Activated naive CD4-positive, alpha-beta T cell treated with anti-CD3 and anti-CD28 coated beads, Interleukin-2, amount 50 U/mL, for 72 hours (primary cell): ENCODE measurements around the gene PLAU. TPM values are rescaled to one million over a fixed set of nuclear protein-coding genes. Genes with fewer than 3 reads are reported as not detected.
"Not testable (repeated sequence)": the region's sequence is repeated elsewhere in the genome, so short reads cannot be mapped to it uniquely, and the experiment has no call there.

Experiments
- ATAC-seq, 2 donors: fragments of 150-1000 bp; cut with Tn5 transposase; 2 replicates each; pipeline ENCODE4 v1.10.0; 2021; ENCODE audit warnings: mild to moderate bottlenecking in 2 of 2, moderate library complexity in 2 of 2
- DNase-seq, 2 donors: peaks; one replicate each; pipeline ENCODE4 v3.0.0; 2021 to 2022; ENCODE audit warnings: low spot score in 2 of 2
- H3K27ac Mint-ChIP-seq, 2 donors: one replicate each; pipeline ENCODE4 v1.8.0; 2022; ENCODE audit warnings: mild to moderate bottlenecking in 2 of 2, mixed read lengths in 2 of 2
- H3K36me3 Mint-ChIP-seq, 2 donors: one replicate each; pipeline ENCODE4 v1.8.0; 2022; ENCODE audit warnings: mixed read lengths in 2 of 2
- H3K9me3 Mint-ChIP-seq, 2 donors: one replicate each; pipeline ENCODE4 v1.8.0; 2022; ENCODE audit warnings: mixed read lengths in 2 of 2
- total RNA-seq, 2 donors: library from RNA; stranded (reverse); gene quantifications; one replicate each; pipeline ENCODE4 v1.2.3, GENCODE V29; 2022

The PLAU gene
- total RNA-seq, 2 donors from 2014 or later, result 0.14 to 0.39 TPM

DNA sequence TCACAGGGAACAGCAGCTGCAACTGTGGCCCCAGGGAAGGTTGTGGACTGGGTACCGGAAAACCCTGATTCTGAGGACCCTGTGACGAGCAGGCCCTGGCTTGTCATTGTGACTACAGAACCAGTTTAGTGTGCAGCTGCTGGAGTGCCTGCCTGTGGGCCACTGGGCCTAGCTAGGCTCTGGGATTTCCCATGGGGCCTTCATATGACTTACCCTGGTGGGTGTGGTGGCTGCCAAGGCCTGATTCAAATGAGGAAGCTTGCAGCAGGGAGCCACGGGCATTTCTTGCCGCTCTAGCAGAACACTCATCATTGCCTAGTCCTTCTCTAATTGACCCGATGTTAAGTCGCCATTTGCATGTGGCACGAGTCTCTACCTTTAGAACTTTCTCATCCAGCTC, 21.9 kb upstream of the PLAU start:
- no peaks in the 10 kb centered on the region for H3K36me3 Mint-ChIP-seq
- H3K9me3 Mint-ChIP-seq, result no peaks in the 10 kb centered on the region
- ATAC-seq, result peak; percentile 60 to 77
- DNase-seq, result no peak
- H3K27ac Mint-ChIP-seq, result no peak overlapping the region

DNA sequence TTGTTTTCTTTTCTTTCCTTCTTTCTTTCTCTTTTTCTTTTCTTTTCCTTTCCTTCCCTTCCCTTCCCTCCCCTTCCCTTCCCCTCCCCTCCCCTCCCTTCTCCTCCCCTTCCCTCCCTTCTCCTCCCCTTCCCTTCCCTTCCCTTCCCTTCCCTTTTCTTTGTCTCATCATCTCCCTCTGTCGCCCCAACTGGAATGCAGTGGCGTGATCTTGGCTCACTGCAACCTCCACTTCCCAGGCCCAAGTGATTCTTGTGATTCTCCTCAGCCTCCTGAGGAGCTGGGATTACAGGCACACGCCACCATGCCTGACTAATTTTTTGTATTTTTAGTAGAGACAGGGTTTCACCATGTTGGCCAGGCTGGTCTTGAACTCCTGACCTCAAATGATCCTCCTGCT, 21.5 kb upstream of the PLAU start:
- not testable (repeated sequence) for H3K36me3 Mint-ChIP-seq, DNase-seq, ATAC-seq, H3K27ac Mint-ChIP-seq, H3K9me3 Mint-ChIP-seq

DNA sequence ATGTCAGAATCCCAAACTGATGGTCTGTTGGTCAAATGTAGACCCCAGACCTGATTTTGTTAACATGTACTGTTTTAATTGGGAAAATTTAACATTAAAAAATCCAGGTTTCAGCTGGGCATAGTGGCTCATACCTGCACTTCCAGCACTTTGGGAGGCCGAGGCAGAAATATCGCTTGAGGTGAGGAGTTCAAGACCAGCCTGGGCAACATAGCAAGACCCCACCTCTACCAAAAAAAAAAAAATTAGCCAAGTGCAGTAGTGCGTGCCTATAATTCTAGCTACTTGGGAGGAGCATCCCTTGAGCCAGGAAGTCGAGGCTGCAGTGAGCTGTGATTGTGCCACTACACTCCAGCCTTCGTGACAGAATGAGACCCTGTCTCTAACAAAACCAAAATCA, 20.7 kb upstream of the PLAU start:
- no peaks in the 10 kb centered on the region for H3K36me3 Mint-ChIP-seq
- no peak overlapping the region for H3K27ac Mint-ChIP-seq
- no peak for ATAC-seq

DNA sequence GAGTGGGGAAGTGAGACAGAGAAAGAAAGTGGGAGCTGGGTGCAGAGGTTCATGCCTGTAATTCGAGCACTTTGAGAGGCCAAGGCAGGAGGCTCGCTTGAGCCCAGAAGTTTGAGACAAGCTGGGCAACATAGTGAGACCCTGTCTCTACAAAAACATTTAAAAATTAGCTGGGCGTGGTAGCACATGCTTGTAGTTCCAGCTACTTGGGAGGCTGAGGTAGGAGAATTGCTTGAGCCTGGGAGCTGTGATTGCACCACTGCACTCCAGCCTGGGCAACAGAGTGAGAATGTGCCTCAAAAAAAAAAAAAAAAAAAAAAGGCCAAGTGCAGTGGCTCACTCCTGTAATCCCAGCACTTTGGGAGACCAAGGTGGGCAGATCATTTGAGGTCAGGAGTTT, 20.1 kb upstream of the PLAU start:
- H3K9me3 Mint-ChIP-seq, H3K36me3 Mint-ChIP-seq: not testable (repeated sequence)

More for the DNA sequence above, 20.7 kb upstream of the PLAU start:
- no peak for DNase-seq
- no peaks in the 10 kb centered on the region for H3K9me3 Mint-ChIP-seq

DNA sequence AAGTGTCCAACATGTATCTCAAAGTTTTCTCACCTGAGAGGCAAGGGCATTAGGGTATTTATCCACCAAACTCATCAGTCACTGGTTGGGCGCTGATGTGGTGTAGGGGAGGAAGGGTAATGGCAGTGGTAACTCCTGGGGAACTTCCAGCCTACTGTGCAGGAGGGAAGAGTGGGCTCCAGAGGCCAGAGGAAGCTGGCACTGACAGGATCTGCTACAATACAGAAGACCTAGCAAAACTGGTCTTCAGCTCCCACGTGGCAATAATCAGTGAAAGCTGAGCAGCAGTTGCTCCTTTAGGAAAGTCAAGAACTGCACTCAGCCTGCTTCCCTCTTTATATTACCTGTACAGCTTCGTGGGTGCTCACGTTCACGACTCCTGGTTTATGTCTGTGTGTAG, 19.4 kb upstream of the PLAU start:
- Mint-ChIP-seq H3K9me3 (no peaks in the 10 kb centered on the region), H3K36me3 (no peaks in the 10 kb centered on the region), H3K27ac (no peak overlapping the region)
- DNase-seq (no peak), ATAC-seq (no peak)

More for the DNA sequence above, 20.1 kb upstream of the PLAU start:
- DNase-seq, ATAC-seq: not testable (repeated sequence)
- H3K27ac Mint-ChIP-seq, result peak overlapping the region in 1 of 2 donors; percentile 38

DNA sequence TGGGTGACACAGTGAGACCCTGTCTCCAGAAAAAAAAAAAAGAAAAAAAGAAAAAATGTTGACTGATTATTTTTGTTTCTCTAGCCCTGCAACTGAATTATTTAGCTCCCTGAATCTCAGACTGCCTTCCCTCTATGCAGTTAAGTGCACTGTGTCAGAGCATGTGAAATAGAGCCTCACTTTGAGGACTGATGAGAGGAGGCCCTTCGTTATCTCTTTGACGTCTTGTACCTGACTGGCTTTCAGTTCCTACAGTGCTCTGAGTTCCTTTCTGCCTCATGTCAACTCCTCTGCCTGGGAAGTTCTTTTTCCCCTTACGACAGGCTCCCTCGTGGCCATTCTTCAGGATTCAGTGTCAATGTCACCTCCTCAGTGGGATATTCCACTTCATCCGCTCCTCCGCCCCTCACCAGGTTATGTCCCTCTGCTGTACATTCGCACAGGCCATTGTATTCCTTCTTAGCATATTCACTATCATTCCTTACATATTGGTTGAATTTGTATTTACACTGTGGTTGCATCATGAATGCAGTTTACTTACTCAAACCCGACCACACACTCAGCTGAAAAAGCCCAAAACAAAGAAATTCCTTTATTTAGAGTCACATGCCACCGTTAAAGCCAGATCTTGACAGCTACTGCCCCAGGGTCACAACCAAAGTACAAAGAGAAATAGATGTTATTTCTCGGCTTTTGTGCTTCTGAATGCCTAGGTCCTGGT, 18.5 kb upstream of the PLAU start:
- ATAC-seq (no peak), DNase-seq (no peak)
- Mint-ChIP-seq H3K9me3 (no peaks in the 10 kb centered on the region), H3K27ac (no peak overlapping the region), H3K36me3 (no peaks in the 10 kb centered on the region)

DNA sequence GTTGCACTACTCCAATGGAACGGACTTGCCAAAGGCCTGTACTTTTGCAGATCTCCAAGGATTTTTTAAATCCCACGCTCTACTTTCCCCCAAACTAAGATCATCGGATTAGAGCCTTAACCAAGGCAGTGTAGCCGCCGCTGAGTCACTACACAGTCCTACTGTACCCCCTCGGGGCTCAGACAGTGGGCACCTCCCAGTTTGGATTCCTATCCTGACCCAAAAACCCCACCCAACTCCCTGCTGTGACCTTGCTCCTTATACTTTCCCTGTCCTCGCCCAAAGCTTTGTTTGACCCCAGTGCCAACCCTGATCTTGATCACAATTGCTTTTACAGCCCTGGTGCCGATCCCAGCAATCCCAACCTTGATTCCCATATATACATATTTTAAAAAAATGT, 17.5 kb upstream of the PLAU start:
- ATAC-seq, result no peak
- Mint-ChIP-seq H3K27ac (no peak overlapping the region), H3K9me3 (no peaks in the 10 kb centered on the region), H3K36me3 (no peaks in the 10 kb centered on the region)
- no peak for DNase-seq

DNA sequence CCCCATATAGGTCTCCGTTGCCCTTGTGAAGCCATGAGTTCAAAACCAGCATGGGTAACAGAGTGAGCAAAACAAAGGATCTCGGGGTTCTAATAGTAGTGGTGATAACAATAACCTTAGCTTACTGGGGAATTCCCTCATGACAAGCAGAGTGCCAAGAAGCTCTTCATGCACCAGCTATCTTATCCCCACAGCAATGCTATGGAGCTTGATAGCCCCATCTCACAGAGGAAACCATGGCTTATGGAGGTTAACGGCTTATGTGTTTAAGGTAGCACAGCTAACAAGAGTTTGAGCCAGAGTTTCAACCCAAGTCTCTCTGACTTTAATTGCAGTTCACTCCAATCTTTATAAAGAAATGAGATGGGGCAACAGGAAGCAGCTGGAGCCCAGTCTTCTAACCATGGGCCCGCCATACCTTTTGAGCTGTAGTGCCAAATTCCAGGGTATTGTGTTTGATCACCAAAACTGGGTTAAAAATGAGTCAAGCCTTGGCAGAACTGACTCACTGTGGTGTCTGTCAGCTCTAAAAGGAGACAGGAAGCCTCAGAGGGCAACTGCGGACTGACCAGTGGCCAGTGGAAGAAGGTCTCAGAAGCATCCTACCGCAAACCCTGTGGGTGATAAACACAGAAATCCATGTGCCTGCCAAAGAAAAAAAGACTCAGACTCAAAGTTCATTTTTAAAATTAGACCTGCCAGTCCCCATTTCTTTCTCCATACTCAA, 16.5 kb upstream of the PLAU start:
- no peaks in the 10 kb centered on the region for H3K36me3 Mint-ChIP-seq
- no peaks in the 10 kb centered on the region for H3K9me3 Mint-ChIP-seq
- ATAC-seq (peak; percentile 70 to 95), DNase-seq (no peak)
- H3K27ac Mint-ChIP-seq, result no peak overlapping the region

DNA sequence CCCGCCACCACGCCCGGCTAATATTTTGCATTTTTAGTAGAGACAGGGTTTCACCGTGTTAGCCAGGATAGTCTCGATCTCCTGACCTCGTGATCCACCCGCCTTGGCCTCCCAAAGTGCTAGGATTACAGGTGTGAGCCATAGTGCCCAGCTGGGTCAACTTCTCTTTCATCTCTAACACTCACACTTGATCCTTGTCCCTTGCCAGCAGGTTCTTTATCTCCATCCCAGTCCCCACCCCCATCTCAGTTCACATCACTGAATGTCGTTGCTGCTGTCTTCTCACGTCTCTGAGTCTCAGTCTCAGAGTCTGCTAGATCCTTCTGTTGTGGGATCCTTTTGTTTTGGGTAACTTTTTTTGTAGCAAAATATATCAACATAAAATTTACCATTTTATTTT, 15.6 kb upstream of the PLAU start:
- not testable (repeated sequence) for DNase-seq, H3K9me3 Mint-ChIP-seq, ATAC-seq, H3K36me3 Mint-ChIP-seq, H3K27ac Mint-ChIP-seq

DNA sequence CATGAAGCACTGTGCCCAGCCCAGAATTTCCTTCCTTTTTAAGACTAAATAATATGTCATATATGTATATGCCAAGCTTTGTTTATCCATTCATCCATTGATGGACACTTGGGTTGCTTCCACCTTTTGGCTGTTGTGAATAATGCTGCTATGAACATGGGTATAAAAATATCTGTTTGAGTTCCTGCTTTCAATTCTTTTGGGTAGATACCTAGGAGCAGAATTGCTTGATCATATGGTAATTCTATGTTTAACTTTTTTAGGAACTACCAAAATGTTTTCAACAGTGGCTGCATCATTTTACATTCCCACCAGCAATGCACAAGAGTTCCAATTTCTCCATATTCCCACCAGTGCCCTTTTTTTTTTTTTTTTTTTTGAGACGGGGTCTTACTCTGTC, 13.2 kb upstream of the PLAU start:
- DNase-seq (no peak), ATAC-seq (no peak)
- Mint-ChIP-seq H3K36me3 (no peaks in the 10 kb centered on the region), H3K27ac (no peak overlapping the region), H3K9me3 (no peaks in the 10 kb centered on the region)

DNA sequence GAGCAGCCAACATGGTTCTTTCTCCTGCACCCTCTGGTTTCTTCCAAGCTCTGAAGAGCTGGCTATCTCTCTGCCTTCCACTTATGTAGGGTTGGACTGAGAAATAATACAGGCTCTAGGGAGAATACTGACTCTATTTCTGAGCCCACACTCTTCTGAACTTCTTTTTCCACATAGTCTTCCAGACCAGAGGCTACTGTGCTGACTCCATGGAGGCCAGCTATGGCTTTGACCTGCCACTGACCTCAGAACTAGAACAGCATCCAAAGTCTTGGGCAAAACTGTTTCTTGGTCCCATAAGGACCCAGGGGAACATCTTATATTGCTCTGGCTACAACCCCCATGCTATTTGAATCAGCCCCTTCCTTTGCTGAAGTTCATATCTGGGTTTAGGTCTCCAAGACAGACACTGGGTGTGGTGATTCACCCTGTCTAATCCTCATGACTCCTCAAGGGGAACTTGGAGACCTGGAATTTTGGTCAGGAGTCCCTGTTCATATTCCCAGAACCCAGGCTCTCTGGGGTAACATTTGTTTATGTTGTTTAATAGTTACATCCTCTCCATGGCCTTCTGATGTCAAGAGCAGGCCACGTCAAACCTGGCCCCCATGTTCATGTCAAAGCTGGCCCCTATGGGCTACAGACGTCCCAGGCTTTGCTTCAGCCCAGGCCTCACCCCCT, 12.1 kb upstream of the PLAU start:
- H3K9me3 Mint-ChIP-seq, result no peaks in the 10 kb centered on the region
- peak overlapping the region in 1 of 2 donors; percentile 15 for H3K27ac Mint-ChIP-seq
- ATAC-seq (no peak), DNase-seq (no peak)
- H3K36me3 Mint-ChIP-seq, result no peaks in the 10 kb centered on the region

DNA sequence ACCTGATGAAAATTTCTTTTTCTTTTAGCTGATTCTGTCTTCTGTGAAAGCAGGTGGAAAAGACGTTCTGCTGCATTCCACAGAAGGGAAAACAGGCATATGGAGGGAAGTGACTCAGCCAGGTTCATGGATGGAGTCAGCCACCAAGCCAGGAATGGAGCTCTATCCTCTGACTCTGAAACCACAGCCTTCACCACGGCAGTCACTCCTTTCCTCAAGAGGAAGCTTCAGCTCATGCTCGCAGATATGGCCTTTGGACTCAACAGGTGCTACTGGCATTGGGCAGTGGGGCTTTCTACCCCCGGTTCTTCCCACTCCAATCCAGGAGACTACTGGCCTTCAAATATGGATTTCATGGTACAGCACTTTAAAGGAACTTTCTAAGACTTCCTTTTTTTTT, 11.5 kb upstream of the PLAU start:
- no peaks in the 10 kb centered on the region for H3K9me3 Mint-ChIP-seq

DNA sequence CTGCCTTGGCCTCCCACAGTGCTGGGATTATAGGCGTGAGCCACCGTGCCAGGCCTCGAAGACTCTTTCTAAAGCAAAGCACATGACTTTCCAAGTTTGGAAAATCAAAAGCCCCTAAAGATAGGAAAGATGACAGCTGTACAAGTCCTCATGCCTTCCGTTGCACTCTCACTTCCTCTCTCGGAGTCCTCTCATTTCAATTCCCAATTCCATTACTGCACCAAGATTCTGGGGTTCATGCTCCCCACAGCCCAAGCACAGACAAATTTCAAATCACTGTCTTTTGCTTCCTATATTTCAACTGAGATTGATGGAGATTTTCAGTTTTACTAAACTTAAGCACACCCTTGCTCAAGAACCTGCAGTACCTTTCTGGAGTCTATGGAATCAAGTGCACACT, 10.9 kb upstream of the PLAU start:
- Mint-ChIP-seq H3K9me3 (no peaks in the 10 kb centered on the region), H3K36me3 (no peaks in the 10 kb centered on the region), H3K27ac (no peak overlapping the region)
- no peak for DNase-seq
- ATAC-seq, result no peak

More for the DNA sequence above, 11.5 kb upstream of the PLAU start:
- Mint-ChIP-seq H3K36me3 (no peaks in the 10 kb centered on the region), H3K27ac (no peak overlapping the region)
- ATAC-seq (no peak), DNase-seq (no peak)

DNA sequence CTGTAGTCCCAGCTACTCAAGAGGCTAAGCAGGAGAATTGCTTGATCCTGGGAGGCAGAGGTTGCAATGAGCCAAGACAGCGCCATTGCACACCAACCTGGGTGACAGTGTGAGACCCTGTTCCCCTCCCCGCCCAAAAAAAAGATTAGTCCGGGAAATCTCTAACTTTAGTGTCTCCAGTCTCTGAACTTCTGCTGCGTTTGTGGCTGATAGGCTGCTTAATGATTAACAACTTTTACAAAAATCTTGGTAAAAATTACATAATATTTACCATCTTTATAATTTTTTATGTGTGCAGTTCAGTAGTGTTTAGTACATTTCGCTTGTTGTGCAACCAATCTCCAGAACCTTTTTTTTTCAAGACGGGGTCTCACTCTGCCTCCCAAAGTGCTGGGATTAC, 9.7 kb upstream of the PLAU start:
- ATAC-seq, result no peak

DNA sequence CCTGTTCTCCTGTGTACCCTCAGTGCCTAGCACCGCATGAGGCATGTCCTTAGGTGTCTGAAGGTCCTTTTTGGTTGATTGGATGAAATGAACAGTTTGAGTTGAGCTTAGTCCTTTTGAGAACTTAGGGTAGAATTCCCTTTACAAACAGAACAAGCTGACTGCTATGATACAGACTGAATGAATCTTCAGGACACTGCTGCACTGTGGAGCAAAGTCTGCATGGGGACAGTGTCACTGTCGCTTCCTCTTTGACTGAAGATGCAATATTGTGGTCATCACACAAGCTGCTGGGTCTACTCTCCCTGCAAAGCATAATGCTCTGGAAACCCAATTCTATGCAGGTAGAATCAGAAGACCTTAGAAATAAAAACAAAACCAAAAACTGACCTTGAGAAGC, 8.6 kb upstream of the PLAU start:
- ATAC-seq (no peak), DNase-seq (no peak)
- no peaks in the 10 kb centered on the region for H3K9me3 Mint-ChIP-seq
- no peaks in the 10 kb centered on the region for H3K36me3 Mint-ChIP-seq
- no peak overlapping the region for H3K27ac Mint-ChIP-seq

More for the DNA sequence above, 9.7 kb upstream of the PLAU start:
- H3K27ac Mint-ChIP-seq, result no peak overlapping the region
- no peaks in the 10 kb centered on the region for H3K36me3 Mint-ChIP-seq
- no peak for DNase-seq
- H3K9me3 Mint-ChIP-seq, result no peaks in the 10 kb centered on the region

DNA sequence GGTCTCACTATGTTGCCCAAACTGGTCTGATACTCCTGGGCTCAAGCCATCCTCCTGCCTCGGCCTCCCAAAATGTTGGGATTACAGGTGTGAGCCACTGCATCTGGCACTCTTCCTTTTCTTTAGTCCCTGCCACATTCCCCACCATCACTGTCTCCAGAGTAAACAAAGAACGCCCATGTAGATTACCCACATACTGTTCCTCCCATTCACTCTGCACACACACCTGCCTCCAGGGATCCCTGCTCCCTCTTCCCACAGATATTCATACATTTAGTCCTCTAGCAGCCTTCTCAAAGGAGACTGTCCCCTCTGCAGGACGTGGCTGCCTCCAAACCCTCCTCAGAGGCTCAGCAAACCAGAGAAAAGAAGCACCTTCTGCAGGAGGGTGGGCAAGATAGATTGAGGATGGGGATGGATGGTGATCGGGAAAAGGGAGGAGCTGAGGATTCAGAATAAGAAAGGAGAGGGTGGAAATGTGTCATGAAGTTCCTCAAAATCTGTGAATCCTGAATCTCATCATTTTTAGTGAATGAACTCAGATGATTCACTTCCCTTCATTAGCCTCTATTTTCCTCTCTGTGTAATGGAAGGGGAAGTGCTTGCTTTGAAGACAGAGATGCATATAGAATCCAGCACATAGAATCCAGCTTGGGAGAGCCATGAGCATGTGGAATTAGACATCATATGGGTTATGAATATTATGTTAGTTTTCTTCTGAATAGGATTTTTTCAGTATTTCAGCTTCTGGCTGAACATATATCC, 5.5 kb upstream of the PLAU start:
- DNase-seq (no peak), ATAC-seq (no peak)
- Mint-ChIP-seq H3K27ac (no peak overlapping the region), H3K9me3 (no peaks in the 10 kb centered on the region), H3K36me3 (no peaks in the 10 kb centered on the region)
